GM12891 (cell line): ENCODE results near the gene TNFRSF4.
"Not testable (repeated sequence)": the region's sequence is repeated elsewhere in the genome, so short reads cannot be mapped to it uniquely, and the experiment has no call there.

Experiments used
- DNase-seq: peaks from one replicate; pipeline ENCODE4 v3.0.0; 2011; ENCODE audit warnings: low spot score; ENCODE audit not compliant: insufficient read length
- FAIRE-seq: peaks from 2 replicates; lab custom pipeline; 2011; peaks lifted over from hg19 to GRCh38; lab: Jason Lieb, UNC
- PAX5 ChIP-seq: IDR thresholded peaks from 2 replicates; pipeline ENCODE4 v1.6.1; 2011; ENCODE audit warnings: low read length, moderate library complexity, mild to moderate bottlenecking; ENCODE audit not compliant: insufficient read depth, severe bottlenecking
- POLR2A ChIP-seq: IDR thresholded peaks from 2 replicates; pipeline ENCODE4 v1.6.1; 2011; ENCODE audit warnings: low read depth, low read length, control low read depth
- POLR2AphosphoS5 ChIP-seq: IDR thresholded peaks from 2 replicates; pipeline ENCODE4 v1.6.1; 2011; ENCODE audit warnings: low read depth, low read length, control low read depth
- POU2F2 ChIP-seq: IDR thresholded peaks from 2 replicates; pipeline ENCODE4 v1.6.1; 2011; ENCODE audit warnings: low read depth, mild to moderate bottlenecking, control low read depth, low read length, moderate library complexity
- SPI1 ChIP-seq: IDR thresholded peaks from 2 replicates; pipeline ENCODE4 v1.6.1; 2011; ENCODE audit warnings: low read depth, low read length, control low read depth
- TAF1 ChIP-seq: IDR thresholded peaks from 2 replicates; pipeline ENCODE4 v1.6.1; 2011; ENCODE audit warnings: low read depth, low read length, control low read depth

Gene TNFRSF4

DNA sequence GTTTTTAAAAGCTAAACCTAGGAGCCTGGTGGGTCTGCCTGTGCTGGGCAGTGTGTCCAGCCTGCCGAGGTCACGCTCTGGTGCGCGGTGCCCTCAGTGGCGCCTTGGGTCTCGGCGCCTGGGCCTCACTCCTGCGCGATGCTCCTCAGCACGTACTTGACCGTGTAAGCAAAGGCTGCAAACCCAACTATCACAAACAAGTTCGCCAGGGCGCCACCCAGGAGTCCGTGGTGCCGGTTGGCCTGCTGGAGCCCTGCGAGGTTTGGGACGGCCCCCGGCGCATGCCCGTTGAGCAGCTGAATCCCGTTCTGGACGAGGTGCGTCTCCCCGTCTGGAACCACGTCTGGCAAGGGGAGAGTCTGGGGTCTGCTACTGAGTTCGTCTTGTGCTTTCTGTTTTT lies 41.1 kb upstream of the TNFRSF4 start:
- no peak for TF ChIP-seq TAF1
- TF ChIP-seq POU2F2 = no peak
- TF ChIP-seq PAX5 = no peak
- TF ChIP-seq POLR2AphosphoS5 = no peak
- TF ChIP-seq POLR2A = no peak
- TF ChIP-seq SPI1 = no peak
- FAIRE-seq (no peak), DNase-seq (no peak)

DNA sequence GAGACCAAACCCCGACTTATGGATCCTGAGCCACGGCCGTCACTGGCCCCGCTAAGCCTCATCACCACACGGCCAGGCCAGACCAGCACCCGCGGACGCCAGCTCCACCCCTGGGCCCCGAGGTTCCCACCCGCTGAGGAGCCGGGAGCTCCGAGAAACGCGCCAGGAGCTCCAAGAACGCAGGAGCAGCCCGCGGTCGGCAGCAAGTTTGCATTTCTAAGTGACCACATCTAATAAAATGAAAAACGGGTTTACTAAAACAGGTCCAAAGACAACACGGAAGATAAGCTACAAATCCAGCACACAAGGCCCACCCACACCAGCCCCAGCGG lies 40.7 kb upstream of the TNFRSF4 start:
- no peak for FAIRE-seq
- TF ChIP-seq SPI1 (no peak), POU2F2 (no peak), PAX5 (no peak), TAF1 (no peak), POLR2A (no peak), POLR2AphosphoS5 (no peak)
- no peak for DNase-seq

DNA sequence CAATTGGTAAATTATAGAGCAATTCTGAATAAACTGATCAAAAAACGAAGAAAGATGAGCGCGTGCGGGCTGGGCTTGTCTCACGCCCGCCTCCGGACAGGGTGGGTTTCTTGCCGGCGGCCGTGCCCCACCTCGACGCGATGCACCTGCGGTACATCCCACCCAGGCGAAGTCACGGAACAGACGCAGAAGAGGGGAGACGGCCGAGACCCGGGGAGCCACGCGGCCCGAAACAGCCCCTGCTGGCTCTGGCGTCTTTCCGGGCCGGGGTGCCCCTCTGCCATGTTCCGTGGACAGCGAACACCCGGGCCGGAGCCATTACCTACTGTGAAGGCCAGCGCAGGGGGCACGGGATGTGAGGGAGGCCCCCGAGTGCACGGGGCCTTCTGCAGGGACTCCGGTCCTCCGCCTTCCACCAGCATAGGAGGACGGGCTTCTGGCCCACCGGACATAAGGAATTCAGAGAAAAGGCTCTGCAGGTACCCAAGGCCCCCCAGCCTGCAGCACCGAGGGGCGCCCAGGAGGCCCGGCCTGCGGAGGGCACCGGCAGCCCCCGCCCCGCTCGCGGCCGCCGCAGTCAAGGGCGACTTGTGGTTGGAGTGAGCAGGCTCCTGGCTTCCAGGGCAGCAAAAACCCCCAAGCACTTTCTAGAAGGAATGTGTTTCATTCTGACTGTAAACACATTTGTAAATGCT lies 40.2 kb upstream of the TNFRSF4 start:
- no peak for DNase-seq
- TF ChIP-seq PAX5 = no peak
- no peak for TF ChIP-seq POU2F2
- no peak for TF ChIP-seq TAF1
- TF ChIP-seq SPI1 = no peak
- no peak for TF ChIP-seq POLR2A
- TF ChIP-seq POLR2AphosphoS5 = no peak
- FAIRE-seq = no peak

DNA sequence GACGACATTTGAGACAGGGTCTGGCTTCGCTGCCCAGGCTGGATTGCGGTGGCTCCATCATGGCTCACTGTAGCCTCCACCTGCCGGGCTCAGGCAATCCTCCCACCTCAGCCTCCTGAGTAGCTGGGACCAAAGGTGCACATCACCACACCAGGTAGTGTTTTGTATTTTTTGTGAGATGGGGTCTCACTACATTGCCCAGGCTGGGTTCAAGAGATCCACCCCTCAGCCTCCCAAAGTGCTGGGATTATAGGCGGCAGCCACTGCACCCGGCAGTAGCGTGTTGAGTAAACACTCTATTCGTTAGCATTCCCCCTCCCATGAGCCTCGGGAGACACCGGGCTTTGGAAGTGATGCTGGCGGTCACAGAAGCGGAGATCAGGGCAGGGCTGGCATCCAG lies 39.4 kb upstream of the TNFRSF4 start:
- DNase-seq (no peak), FAIRE-seq (no peak)
- no peak for TF ChIP-seq TAF1
- TF ChIP-seq POLR2A = no peak

DNA sequence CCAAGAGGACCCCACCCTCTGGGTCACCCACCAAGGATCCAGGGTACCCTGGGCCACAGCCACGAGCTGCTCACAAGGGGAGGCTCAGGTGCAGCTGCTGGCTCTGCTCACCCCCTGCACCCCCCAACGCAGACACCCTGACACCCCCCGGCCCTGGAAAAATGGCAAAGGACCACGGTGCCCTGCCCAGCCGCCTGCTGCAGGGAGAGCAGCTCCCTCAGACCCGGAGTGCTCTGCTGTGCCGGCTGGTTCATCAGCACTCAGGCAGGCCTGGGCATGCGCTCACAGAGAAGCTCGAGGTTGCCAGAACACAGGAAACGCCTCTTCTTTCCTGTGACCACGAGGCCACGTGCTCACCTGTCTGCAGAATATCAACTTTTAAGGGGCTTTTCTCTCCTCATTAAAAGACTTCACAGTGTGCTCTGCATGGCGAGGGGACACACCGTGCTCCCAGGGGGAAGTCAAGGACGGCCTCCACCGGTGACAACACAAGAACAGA lies 36.9 kb upstream of the TNFRSF4 start:
- DNase-seq = peak; percentile 85
- no peak for FAIRE-seq

DNA sequence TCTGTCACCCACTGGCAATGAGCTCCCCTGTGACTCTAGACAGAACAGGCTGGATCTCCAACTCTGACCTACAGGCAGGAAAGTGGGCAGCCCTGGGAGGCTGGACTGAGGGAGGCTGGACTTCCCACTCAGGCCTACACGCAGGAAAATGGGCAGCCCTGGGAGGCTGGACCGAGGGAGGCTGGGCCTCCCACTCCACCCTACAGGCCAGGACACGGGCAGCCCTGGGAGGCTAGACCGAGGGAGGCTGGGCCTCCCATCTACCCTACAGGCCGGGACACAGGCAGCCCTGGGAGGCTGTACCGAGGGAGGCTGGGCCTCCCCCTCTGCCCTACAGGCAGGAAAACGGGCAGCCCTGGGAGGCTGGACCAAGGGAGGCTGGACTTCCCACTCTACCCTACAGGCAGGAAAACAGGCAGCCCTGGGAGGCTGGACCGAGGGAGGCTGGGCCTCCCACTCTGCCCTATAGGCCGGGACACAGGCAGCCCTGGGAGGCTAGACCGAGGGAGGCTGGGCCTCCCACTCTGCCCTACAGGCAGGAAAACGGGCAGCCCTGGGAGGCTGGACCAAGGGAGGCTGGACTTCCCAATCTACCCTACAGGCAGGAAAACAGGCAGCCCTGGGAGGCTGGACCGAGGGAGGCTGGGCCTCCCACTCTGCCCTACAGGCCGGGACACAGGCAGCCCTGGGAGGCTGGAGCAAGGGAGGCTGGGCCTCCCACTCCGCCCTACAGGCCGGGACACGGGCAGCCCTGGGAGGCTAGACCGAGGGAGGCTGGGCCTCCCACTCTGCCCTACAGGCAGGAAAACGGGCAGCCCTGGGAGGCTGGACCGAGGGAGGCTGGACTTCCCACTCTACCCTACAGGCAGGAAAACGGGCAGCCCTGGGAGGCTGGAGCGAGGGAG lies 34.3 kb upstream of the TNFRSF4 start:
- FAIRE-seq, DNase-seq: not testable (repeated sequence)

More for the DNA sequence above, 36.9 kb upstream of the TNFRSF4 start:
- TF ChIP-seq POU2F2 = no peak
- peak; percentile 61 for TF ChIP-seq POLR2A
- 0 out of 2 replicates have a peak, but pooled peaks have one; percentile 26 for TF ChIP-seq TAF1
- peak; percentile 64 for TF ChIP-seq POLR2AphosphoS5
- TF ChIP-seq SPI1 = no peak

DNA sequence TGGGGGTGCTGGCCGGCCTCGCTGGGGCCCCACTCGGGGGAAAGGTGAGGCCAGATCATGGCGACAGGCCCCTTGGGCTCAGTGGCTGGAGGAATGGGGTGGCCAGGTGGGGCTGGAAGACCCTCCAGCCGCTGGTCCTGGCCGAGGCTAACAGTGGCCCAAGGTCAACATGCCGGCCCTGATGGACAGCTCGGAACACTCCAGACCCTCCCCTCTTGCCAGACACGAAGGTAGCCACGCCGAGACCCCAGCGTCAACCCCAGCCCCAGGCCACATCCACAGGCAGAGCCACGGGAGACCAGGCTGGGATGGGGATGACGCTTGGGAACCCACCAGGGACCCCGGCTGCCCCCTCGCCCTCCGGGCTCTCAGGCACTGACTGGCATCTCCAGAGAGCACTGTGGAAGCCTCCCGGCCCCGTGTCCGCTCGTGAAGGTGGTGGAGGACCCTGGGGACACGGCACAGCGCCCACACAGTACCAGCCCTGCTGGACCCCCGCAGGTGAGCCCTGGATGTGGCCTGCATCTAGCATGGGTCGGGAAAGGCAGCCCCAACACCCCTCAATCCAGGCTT lies 33.5 kb upstream of the TNFRSF4 start:
- TF ChIP-seq PAX5 (no peak), TAF1 (no peak), POLR2A (no peak), SPI1 (no peak), POLR2AphosphoS5 (no peak), POU2F2 (no peak)
- no peak for FAIRE-seq
- DNase-seq = no peak

DNA sequence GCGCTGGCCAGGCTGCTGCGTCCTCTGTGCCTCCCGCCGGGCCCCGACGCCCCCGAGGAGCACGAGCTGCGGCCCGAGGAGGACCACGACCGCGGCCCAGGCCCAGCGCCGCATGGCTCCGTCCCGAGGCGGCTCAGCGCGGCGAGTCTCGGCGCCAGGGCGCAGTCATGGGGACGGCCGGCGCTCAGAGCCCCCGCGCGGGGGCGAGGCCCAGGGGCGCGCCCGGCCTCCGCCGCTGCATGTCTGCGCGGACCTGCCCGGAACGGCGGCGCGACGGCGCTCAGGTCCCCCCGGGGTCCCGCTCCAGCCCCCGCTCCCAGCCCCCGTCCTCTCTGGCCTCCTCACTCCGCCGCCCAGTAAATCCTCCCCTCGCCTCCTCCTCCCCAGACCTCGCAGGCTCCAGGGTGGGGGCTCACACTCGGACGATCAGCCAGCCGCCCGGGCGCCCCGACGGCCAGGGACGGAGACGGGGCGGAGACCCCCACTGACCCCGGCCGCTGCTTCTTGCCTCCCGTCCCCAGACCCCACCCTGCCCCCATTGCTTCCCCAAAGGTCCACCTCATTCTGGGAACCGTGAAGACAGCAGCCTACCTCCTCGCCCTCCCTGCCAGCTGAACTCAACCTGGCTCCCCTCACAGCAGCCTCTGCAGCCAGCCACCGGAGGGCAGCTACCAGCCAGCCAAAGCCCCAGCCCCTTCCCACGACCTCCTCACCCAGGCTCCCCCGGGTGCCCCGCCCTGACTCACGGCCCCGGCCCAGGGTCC lies 32.8 kb upstream of the TNFRSF4 start, which contains the start of gene C1QTNF12:
C1QTNF12 (minus strand) TSS at position 146 of the 764 bp plus-strand sequence; CDS start at position 114, 32 bp downstream.
- no peak for FAIRE-seq
- no peak for DNase-seq
- TF ChIP-seq TAF1 (no peak), POLR2A (no peak), POLR2AphosphoS5 (no peak), SPI1 (no peak), POU2F2 (no peak), PAX5 (no peak)

DNA sequence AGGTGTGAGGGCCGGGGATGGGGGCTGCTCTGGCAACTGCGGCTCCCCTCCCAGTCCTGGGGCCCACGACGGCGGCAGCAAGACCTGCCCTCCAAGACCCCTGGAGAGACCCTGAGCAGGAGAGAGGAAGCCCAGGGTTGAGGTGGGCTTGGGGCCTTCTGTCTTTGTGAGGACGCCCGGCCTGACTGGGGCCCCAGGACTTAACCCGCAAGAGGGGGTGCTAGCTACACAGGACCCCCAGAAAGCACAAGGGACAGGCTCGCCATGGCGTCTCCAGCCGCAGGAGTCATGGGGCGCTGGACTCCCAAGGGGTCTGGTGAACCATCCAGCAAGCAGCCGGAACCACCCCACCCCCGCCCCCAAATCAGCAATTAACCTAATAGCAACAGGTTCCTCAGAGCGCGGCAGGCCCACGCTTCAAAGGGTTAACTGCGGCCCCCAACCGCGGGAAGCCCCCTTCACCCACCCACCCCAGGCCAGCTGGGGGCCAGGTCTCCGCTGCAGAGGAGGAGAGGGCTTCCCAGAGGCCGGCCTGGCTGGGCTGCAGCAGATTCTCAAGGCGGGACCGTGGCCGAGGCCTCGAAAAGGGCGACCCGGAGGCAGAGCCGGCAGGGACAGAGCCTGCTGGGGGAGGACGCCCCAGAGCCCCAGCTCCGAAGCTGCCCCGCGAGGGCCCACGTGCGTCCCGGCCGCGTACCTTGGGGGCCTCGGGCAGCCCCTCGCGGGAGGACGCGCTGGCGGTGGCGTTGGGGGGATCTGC lies 32.0 kb upstream of the TNFRSF4 start:
- FAIRE-seq = no peak

More for the DNA sequence above, 32.0 kb upstream of the TNFRSF4 start:
- DNase-seq = no peak
- no peak for TF ChIP-seq POU2F2
- no peak for TF ChIP-seq SPI1
